GM18517 (cell line): ENCODE data around the gene CACTIN.
"Not testable (repeated sequence)": the region's sequence is repeated elsewhere in the genome, so short reads cannot be mapped to it uniquely, and the experiment has no call there.

ENCODE experiments used
- ATAC-seq: cut with Tn5 transposase; IDR thresholded peaks from one replicate; pipeline ENCODE4 v1.9.1; 2021; ENCODE audit warnings: mild to moderate bottlenecking, moderate library complexity; ENCODE audit not compliant: unreplicated experiment

CACTIN gene

GRCh38 chr19:3595521-3596061 is 31.0 kb downstream of the CACTIN start:
- no peak for ATAC-seq

GRCh38 chr19:3593156-3593555 is 33.4 kb downstream of the CACTIN start:
- no peak for ATAC-seq

- ATAC-seq = no peak
Observed at GRCh38 chr19:3591876-3592613, 34.5 kb downstream of the CACTIN start.

GRCh38 chr19:3590991-3591659 is 35.5 kb downstream of the CACTIN start:
- no peak for ATAC-seq

GRCh38 chr19:3589949-3590348 is 36.6 kb downstream of the CACTIN start:
- no peak for ATAC-seq

GRCh38 chr19:3589439-3589838 is 37.2 kb downstream of the CACTIN start:
- ATAC-seq = no peak

- ATAC-seq = no peak
Observed at GRCh38 chr19:3586707-3587346, 39.8 kb downstream of the CACTIN start.

GRCh38 chr19:3586127-3586626 is 40.4 kb downstream of the CACTIN start:
- ATAC-seq = no peak

GRCh38 chr19:3585301-3586126 is 41.1 kb downstream of the CACTIN start, which contains the start of gene GIPC3:
GIPC3 (plus strand) TSS chr19:3585478; CDS start chr19:3585598, 120 bp downstream.
- ATAC-seq = no peak

- ATAC-seq = not testable (repeated sequence)
Observed at GRCh38 chr19:3584036-3584802, 42.4 kb downstream of the CACTIN start.

- not testable (repeated sequence) for ATAC-seq
Observed at GRCh38 chr19:3581792-3582191, 44.8 kb downstream of the CACTIN start.

- no peak for ATAC-seq
Observed at GRCh38 chr19:3580156-3580934, 46.2 kb downstream of the CACTIN start.

GRCh38 chr19:3578390-3578789 is 48.2 kb downstream of the CACTIN start:
- no peak for ATAC-seq

- ATAC-seq = no peak
Observed at GRCh38 chr19:3577723-3578344, 48.8 kb downstream of the CACTIN start.

GRCh38 chr19:3576696-3577443 is 49.7 kb downstream of the CACTIN start:
- ATAC-seq = no peak

GRCh38 chr19:3575949-3576673 is 50.5 kb downstream of the CACTIN start:
- ATAC-seq = no peak

GRCh38 chr19:3575260-3575741 is 51.3 kb downstream of the CACTIN start:
- no peak for ATAC-seq
